Sigmoid colon (tissue), 7 donors: ENCODE results near the gene PIK3C2G. TPM values are rescaled to one million over a fixed set of nuclear protein-coding genes. Genes with fewer than 3 reads are reported as not detected.

ENCODE experiments used
- DNase-seq: peaks from one replicate; pipeline ENCODE4 v3.0.0-alpha.2; 2019
- H3K27ac ChIP-seq, 4 donors: fragments of 200-600 bp; sonication (generic); one replicate each; pipeline ENCODE4 v1.5.1; 2016 to 2019; ENCODE audit warnings: mild to moderate bottlenecking in 1 of 4
- H3K27me3 ChIP-seq, 3 donors: fragments of 200-600 bp; sonication (generic); one replicate each; pipeline ENCODE4 v1.5.1; 2019; ENCODE audit warnings: mild to moderate bottlenecking in 1 of 3
- H3K36me3 ChIP-seq, 4 donors: fragments of 200-600 bp; sonication (generic); one replicate each; pipeline ENCODE4 v1.5.1; 2016 to 2019
- H3K4me1 ChIP-seq, 4 donors: fragments of 200-600 bp; sonication (generic); one replicate each; pipeline ENCODE4 v1.5.1; 2017 to 2019
- H3K4me3 ChIP-seq, 4 donors: fragments of 200-600 bp; sonication (generic); one replicate each; pipeline ENCODE4 v1.5.1; 2017 to 2019; ENCODE audit warnings: mild to moderate bottlenecking in 2 of 4, moderate library complexity in 1 of 4
- H3K9me3 ChIP-seq, 4 donors: fragments of 200-600 bp in 3 of 4; sonication (generic) in 3 of 4; one replicate each; pipeline versions ENCODE4 v1.5.1 to v1.6.1; 2013 to 2019
- CTCF ChIP-seq, 4 experiments: fragments of 450-650 bp in 3 of 4; fragments of 200-600 bp in 1 of 4; IDR thresholded peaks; one replicate each; pipeline ENCODE4 v1.5.1; 2016 to 2019; ENCODE audit warnings: antibody characterized with exemption in 4 of 4, mild to moderate bottlenecking in 3 of 4, moderate library complexity in 2 of 4
- EP300 ChIP-seq, 4 donors: sonication (generic); formaldehyde crosslinking; IDR thresholded peaks; one replicate each; pipeline ENCODE4 v1.6.1; 2017; ENCODE audit warnings: antibody characterized with exemption in 4 of 4
- POLR2A ChIP-seq, 2 donors: fragments of 450-650 bp; IDR thresholded peaks; one replicate each; pipeline ENCODE4 v1.6.1; 2016; ENCODE audit warnings: antibody characterized with exemption in 2 of 2, mild to moderate bottlenecking in 2 of 2, moderate library complexity in 2 of 2
- POLR2AphosphoS5 ChIP-seq, 4 donors: sonication (generic); formaldehyde crosslinking; IDR thresholded peaks; one replicate each; pipeline ENCODE4 v1.6.1; 2017; ENCODE audit warnings: antibody characterized with exemption in 4 of 4
- WGBS, 2 donors: extraction: QIAGEN DNeasy Blood & Tissue Kit; methylation state at CpG; one replicate each; pipeline ENCODE4 v1.1.7; 2013; 5-methylcytosine and 5-hydroxymethylcytosine counted together
- intact Hi-C: fragments of 100-400 bp; cut with DNase I; formaldehyde crosslinking; loops from one replicate; pipeline ENCODE4 v1.15.1; 2023
- polyA plus RNA-seq, 3 donors: library from polyadenylated mRNA; stranded (reverse); fragments of 200-250 nt; gene quantifications; one replicate each; pipeline ENCODE4 v1.2.3, GENCODE V29; 2013
- total RNA-seq, 4 donors: library from RNA; depleted of rRNA; stranded (reverse); fragments of >200 nt; gene quantifications; one replicate each; pipeline ENCODE4 v1.1.0, GENCODE V29; 2016
- donor health status: healthy with polysubstance abuse.
- donor health status: Bipolar disorder and iron deficiency.
- donor health status: healthy.

The PIK3C2G gene
- total and polyA plus RNA-seq, 7 donors = 0.07 to 1.7 (median 0.63) TPM; not detected in 1

- Histone ChIP-seq H3K9me3 (no peaks in the 10 kb centered on the region), H3K36me3 (no peaks in the 10 kb centered on the region), H3K27ac (no peak overlapping the region), H3K4me1 (no peaks in the 10 kb centered on the region), H3K4me3 (no peak overlapping the region), H3K27me3 (no peaks in the 10 kb centered on the region)
- no peak for DNase-seq
- 85 to 97% methylated on average over 1 of the region's 1 CpG for WGBS, 2 donors
- intact Hi-C loops = no loop called here
- TF ChIP-seq POLR2AphosphoS5 (IDR thresholded peaks at IDR 0.05) (no peak), CTCF (IDR thresholded peaks at IDR 0.05) (no peak), EP300 (IDR thresholded peaks at IDR 0.05) (no peak), POLR2A (IDR thresholded peaks at IDR 0.05) (no peak)
Measured at GRCh38 chr12:18259906-18260682, 1.2 kb upstream of the PIK3C2G start.

GRCh38 chr12:18261906-18262305 is 588 bp downstream of the PIK3C2G start:
- Histone ChIP-seq H3K9me3 (no peaks in the 10 kb centered on the region), H3K4me3 (no peak overlapping the region), H3K27me3 (no peaks in the 10 kb centered on the region), H3K27ac (no peak overlapping the region), H3K36me3 (no peaks in the 10 kb centered on the region), H3K4me1 (no peaks in the 10 kb centered on the region)
- TF ChIP-seq EP300 (IDR thresholded peaks at IDR 0.05) (no peak), CTCF (IDR thresholded peaks at IDR 0.05) (no peak), POLR2A (IDR thresholded peaks at IDR 0.05) (no peak), POLR2AphosphoS5 (IDR thresholded peaks at IDR 0.05) (no peak)
- intact Hi-C loops = no loop called here
- no peak for DNase-seq
- WGBS, 2 donors = 92 to 93% methylated on average over 5 of the region's 5 CpGs

GRCh38 chr12:18262514-18262913 is 1.2 kb downstream of the PIK3C2G start:
- no peaks in the 10 kb centered on the region for H3K27me3 ChIP-seq
- H3K4me1 ChIP-seq = no peaks in the 10 kb centered on the region
- no peaks in the 10 kb centered on the region for H3K36me3 ChIP-seq
- no peak overlapping the region for H3K4me3 ChIP-seq
- no peak for TF ChIP-seq POLR2A (IDR thresholded peaks at IDR 0.05)
- intact Hi-C loops = no loop called here
- DNase-seq = no peak
- no peaks in the 10 kb centered on the region for H3K9me3 ChIP-seq
- WGBS, 2 donors = 78 to 82% methylated on average over 2 of the region's 2 CpGs
- H3K27ac ChIP-seq = no peak overlapping the region

GRCh38 chr12:18264581-18265075 is 3.3 kb downstream of the PIK3C2G start:
- DNase-seq = no peak
- Histone ChIP-seq H3K9me3 (no peaks in the 10 kb centered on the region), H3K4me1 (no peaks in the 10 kb centered on the region), H3K36me3 (no peaks in the 10 kb centered on the region), H3K27me3 (no peaks in the 10 kb centered on the region), H3K4me3 (no peak overlapping the region), H3K27ac (no peak overlapping the region)
- no peak for TF ChIP-seq POLR2AphosphoS5 (IDR thresholded peaks at IDR 0.05)
- TF ChIP-seq EP300 (IDR thresholded peaks at IDR 0.05) = no peak
- TF ChIP-seq POLR2A (IDR thresholded peaks at IDR 0.05) = no peak
- TF ChIP-seq CTCF (IDR thresholded peaks at IDR 0.05) = no peak
- intact Hi-C loops = no loop called here
- WGBS, 2 donors = 85 to 89% methylated on average over 1 of the region's 1 CpG

GRCh38 chr12:18267427-18268099 is 6.2 kb downstream of the PIK3C2G start:
- Histone ChIP-seq H3K4me3 (no peak overlapping the region), H3K27me3 (no peaks in the 10 kb centered on the region), H3K36me3 (no peaks in the 10 kb centered on the region), H3K27ac (no peak overlapping the region), H3K9me3 (no peaks in the 10 kb centered on the region), H3K4me1 (no peaks in the 10 kb centered on the region)
- no peak for DNase-seq
- WGBS, 2 donors = 91% methylated on average over 9 of the region's 9 CpGs
- TF ChIP-seq EP300 (IDR thresholded peaks at IDR 0.05) = no peak
- TF ChIP-seq POLR2AphosphoS5 (IDR thresholded peaks at IDR 0.05) = no peak
- no peak for TF ChIP-seq CTCF (IDR thresholded peaks at IDR 0.05)
- TF ChIP-seq POLR2A (IDR thresholded peaks at IDR 0.05) = no peak
- intact Hi-C loops = no loop called here
